Smooth muscle cell (in vitro differentiated cells): ENCODE data around the gene PON3. TPM values are rescaled to one million over a fixed set of nuclear protein-coding genes. Genes with fewer than 3 reads are reported as not detected.

Source experiments
- DNase-seq: peaks from one replicate; lab custom pipeline; 2025; ENCODE audit not compliant: unreplicated experiment; lab: John Stamatoyannopoulos, UW
- H2AFZ ChIP-seq: fragments of 200-600 bp; sonication (generic); 2 replicates; pipeline ENCODE4 v1.6.0; 2016; ENCODE audit warnings: antibody characterized with exemption, low read depth, mild to moderate bottlenecking
- H3F3A ChIP-seq: fragments of 200-600 bp; sonication (generic); 2 replicates; pipeline ENCODE4 v1.6.0; 2017; ENCODE audit warnings: antibody characterized with exemption, low read depth
- H3K27ac ChIP-seq: fragments of 200-600 bp; sonication (generic); 2 replicates; pipeline ENCODE4 v1.5.1; 2016; ENCODE audit warnings: low read depth, mild to moderate bottlenecking
- H3K27me3 ChIP-seq: fragments of 200-600 bp; sonication (generic); 2 replicates; pipeline ENCODE4 v1.6.1; 2016; ENCODE audit warnings: low read depth, mild to moderate bottlenecking
- H3K36me3 ChIP-seq: fragments of 200-600 bp; sonication (generic); 2 replicates; pipeline ENCODE4 v1.5.1; 2016; ENCODE audit warnings: low read depth
- H3K4me1 ChIP-seq: fragments of 200-600 bp; sonication (generic); 2 replicates; pipeline ENCODE4 v1.5.1; 2016; ENCODE audit warnings: low read depth
- H3K4me2 ChIP-seq: fragments of 200-600 bp; sonication (generic); 2 replicates; pipeline ENCODE4 v1.6.0; 2016; ENCODE audit warnings: mild to moderate bottlenecking
- H3K4me3 ChIP-seq: fragments of 200-600 bp; sonication (generic); 2 replicates; pipeline ENCODE4 v1.5.1; 2016; ENCODE audit warnings: mild to moderate bottlenecking
- H3K79me2 ChIP-seq: fragments of 200-600 bp; sonication (generic); 2 replicates; pipeline ENCODE4 v1.6.0; 2016; ENCODE audit warnings: low read depth, mild to moderate bottlenecking
- H3K9ac ChIP-seq: fragments of 200-600 bp; sonication (generic); 2 replicates; pipeline ENCODE4 v1.6.0; 2016; ENCODE audit warnings: low read depth
- H3K9me3 ChIP-seq: fragments of 200-600 bp; sonication (generic); replicated peaks from 2 replicates; pipeline ENCODE4 v1.5.1; 2016; ENCODE audit warnings: low read depth
- H4K20me1 ChIP-seq: fragments of 200-600 bp; sonication (generic); 2 replicates; pipeline ENCODE4 v1.6.0; 2016; ENCODE audit warnings: low read depth
- WGBS: methylation state at CpG from one replicate; pipeline ENCODE4 v1.1.7; 2016; ENCODE audit warnings: low lambda C conversion rate; 5-methylcytosine and 5-hydroxymethylcytosine counted together
- polyA plus RNA-seq: library from polyadenylated mRNA; unstranded; fragments of >200 nt; fragmentation: Nextera tagmentation; extraction: Ambion mirVana; gene quantifications from 2 replicates; pipeline ENCODE4 v1.2.1, GENCODE V29; 2016
- total RNA-seq: library from RNA; depleted of rRNA; stranded (reverse); fragments of >200 nt; gene quantifications from 2 replicates; pipeline ENCODE4 v1.2.3, GENCODE V29; 2014
- TF ChIP-seq, protein P1 (sequence below): fragments of 200-600 bp; sonication (generic); IDR thresholded peaks from 2 replicates; pipeline ENCODE4 v1.5.1; 2017; ENCODE audit warnings: borderline replicate concordance, mild to moderate bottlenecking, antibody characterized with exemption; ENCODE audit not compliant: insufficient read depth, poor library complexity, severe bottlenecking

The PON3 gene
- total and polyA plus RNA-seq, 2 experiments from 2014 or later = not detected

DNA sequence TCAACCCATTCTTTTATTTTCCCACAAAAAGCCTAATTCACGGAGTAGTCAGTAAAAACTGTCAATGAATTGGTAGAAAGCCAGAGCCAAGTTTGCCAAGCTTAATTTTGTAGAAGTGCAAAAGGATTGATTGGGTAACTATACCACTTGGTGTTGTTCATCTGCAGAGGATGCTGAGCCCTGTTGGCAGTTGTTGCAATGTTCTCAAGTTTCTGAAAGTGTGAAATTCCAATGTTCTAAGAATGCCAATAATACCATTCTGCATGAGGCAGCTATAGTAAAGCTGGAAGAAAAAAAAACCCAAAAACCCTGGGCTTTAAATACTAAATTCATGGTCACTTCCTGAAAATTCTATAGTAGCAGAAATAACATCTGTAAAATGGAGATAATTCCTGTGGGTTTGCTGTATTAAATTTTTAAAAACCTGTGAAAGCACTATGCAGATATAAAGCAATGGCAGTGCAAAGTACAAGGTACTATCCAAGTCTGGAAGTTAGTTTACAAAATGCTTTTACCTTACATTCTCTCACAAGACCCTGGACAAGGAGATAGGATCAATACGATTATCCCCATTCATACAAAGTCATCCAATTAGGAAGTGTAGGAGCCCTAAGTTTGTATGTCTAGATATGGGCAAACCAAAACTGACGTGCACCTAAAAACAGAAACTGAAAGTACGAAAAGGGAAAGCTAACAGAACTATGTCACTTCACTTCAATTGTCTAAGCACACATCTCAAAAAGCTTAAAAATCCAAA, 65.8 kb downstream of the PON3 start:
- Histone ChIP-seq H3K4me3 (peak overlapping the region; percentile 25), H3K27ac (no peak overlapping the region), H3F3A (peaks cover 13% of the 10 kb centered on the region), H3K27me3 (no peaks in the 10 kb centered on the region), H3K9me3 (no peaks in the 10 kb centered on the region), H3K4me2 (peak overlapping the region; percentile 40), H3K4me1 (no peaks in the 10 kb centered on the region), H4K20me1 (no peaks in the 10 kb centered on the region), H3K79me2 (no peaks in the 10 kb centered on the region), H2AFZ (peak overlapping the region; percentile 69), H3K36me3 (no peaks in the 10 kb centered on the region), H3K9ac (no peak overlapping the region)
- DNase-seq = no peak
- TF ChIP-seq, protein P1, sequence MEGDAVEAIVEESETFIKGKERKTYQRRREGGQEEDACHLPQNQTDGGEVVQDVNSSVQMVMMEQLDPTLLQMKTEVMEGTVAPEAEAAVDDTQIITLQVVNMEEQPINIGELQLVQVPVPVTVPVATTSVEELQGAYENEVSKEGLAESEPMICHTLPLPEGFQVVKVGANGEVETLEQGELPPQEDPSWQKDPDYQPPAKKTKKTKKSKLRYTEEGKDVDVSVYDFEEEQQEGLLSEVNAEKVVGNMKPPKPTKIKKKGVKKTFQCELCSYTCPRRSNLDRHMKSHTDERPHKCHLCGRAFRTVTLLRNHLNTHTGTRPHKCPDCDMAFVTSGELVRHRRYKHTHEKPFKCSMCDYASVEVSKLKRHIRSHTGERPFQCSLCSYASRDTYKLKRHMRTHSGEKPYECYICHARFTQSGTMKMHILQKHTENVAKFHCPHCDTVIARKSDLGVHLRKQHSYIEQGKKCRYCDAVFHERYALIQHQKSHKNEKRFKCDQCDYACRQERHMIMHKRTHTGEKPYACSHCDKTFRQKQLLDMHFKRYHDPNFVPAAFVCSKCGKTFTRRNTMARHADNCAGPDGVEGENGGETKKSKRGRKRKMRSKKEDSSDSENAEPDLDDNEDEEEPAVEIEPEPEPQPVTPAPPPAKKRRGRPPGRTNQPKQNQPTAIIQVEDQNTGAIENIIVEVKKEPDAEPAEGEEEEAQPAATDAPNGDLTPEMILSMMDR = no peak
- WGBS = 76% methylated on average over 4 of the region's 4 CpGs

- Histone ChIP-seq H3K9ac (no peak overlapping the region), H3F3A (no peaks in the 10 kb centered on the region), H3K79me2 (no peaks in the 10 kb centered on the region), H3K27ac (no peak overlapping the region), H3K4me1 (peaks cover 6% of the 10 kb centered on the region), H3K9me3 (no peaks in the 10 kb centered on the region), H2AFZ (no peak overlapping the region), H3K27me3 (peaks cover 6% of the 10 kb centered on the region), H3K36me3 (no peaks in the 10 kb centered on the region), H3K4me2 (no peak overlapping the region), H4K20me1 (no peaks in the 10 kb centered on the region), H3K4me3 (no peak overlapping the region)
- TF ChIP-seq, protein P1 = no peak
- no peak for DNase-seq
- WGBS = 80% methylated on average over 3 of the region's 3 CpGs
Measured at GRCh38 chr7:95327356-95327755, 68.8 kb downstream of the PON3 start.

DNA sequence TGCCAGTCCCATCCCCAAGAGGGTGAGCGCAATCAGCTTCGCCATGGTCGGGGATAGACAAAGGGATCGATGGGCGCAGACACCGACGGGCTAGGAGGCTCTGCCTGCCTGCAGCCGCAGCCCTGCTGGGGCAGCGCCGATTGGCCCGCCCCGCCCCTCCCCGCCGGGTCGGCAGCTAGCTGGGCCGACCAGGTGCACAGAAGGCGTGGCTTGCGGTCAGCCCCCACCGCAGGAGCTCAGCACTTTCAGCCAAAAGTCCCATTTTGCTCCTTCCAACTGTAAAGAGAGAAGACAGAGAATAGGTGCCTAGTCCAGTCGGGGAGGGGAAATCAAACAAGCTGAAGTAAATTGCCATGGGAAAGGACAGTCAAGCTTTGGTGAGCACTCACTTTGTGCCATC, 71.7 kb downstream of the PON3 start, which contains the start of gene PON1:
TSS of gene PON1 (minus strand) at position 102 of the 400 bp plus-strand sequence. CDS start at position 45, 57 bp downstream.
- Histone ChIP-seq H2AFZ (no peak within 1 kb of the TSS), H3K9ac (no peak within 1 kb of the TSS), H3K27me3 (peaks cover 6% of the 10 kb centered on the region), H3K36me3 (no peaks in the 10 kb centered on the region), H3K4me2 (no peak within 1 kb of the TSS), H3K79me2 (no peaks in the 10 kb centered on the region), H4K20me1 (no peaks in the 10 kb centered on the region), H3K27ac (no peak within 1 kb of the TSS), H3K4me1 (peaks cover 7% of the 10 kb centered on the region), H3K9me3 (no peaks in the 10 kb centered on the region), H3F3A (peaks cover 6% of the 10 kb centered on the region), H3K4me3 (peak within 1 kb of the TSS; percentile 21)
- WGBS = 27% methylated on average over 19 of the region's 20 CpGs
- DNase-seq = no peak
- TF ChIP-seq, protein P1 = no peak
